ENCODE data around the gene HNRNPLL. TPM values are rescaled to one million over a fixed set of nuclear protein-coding genes. Genes with fewer than 3 reads are reported as not detected.

Gene HNRNPLL
- total and polyA plus RNA-seq, 2 experiments from 2014 or later = 42.5 to 53.4 TPM

DNA sequence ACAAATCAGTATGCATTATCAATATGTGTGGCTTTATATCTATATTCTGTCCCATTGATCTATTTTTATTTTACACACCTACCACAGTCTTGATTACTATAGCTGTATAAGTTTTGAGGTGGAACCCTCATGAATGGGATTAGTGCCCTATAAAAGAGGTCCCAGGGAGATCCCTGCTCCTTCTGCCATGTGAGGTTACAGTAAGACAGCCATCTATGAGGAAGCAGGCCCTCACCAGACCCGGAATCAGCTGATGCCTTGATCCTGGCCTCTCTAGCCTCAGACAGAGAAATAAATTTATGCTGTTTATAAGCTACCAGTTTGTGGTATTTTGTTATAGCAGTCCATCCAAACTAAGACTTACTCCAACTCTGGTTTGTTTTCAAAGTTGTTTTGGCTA, 54.9 kb downstream of the HNRNPLL start (continued):
- TF ChIP-seq ZNF462 (CRISPR knock-in tag; IDR thresholded peaks at IDR 0.05) (no peak), CREB1 (CRISPR knock-in tag; IDR thresholded peaks at IDR 0.05; ENCODE audit: low read depth) (no peak), EZH2phosphoT487 (IDR thresholded peaks at IDR 0.05; ENCODE audit: unreplicated experiment) (no peak), EZH2 (IDR thresholded peaks at IDR 0.05; ENCODE audit: low read depth, unreplicated experiment) (no peak), JUNB (IDR thresholded peaks at IDR 0.05; ENCODE audit: unreplicated experiment) (no peak), NANOG (IDR thresholded peaks at IDR 0.05; ENCODE audit: borderline replicate concordance) (no peak), POLR2AphosphoS5 (IDR thresholded peaks at IDR 0.05; ENCODE audit: low read depth) (no peak), STAT1 (IDR thresholded peaks at IDR 0.05; ENCODE audit: unreplicated experiment) (no peak), CTCF (conservative IDR thresholded peaks at IDR 0.05; ENCODE audit: low read depth in 2 of 2) (no peak), ZNF114 (CRISPR knock-in tag; IDR thresholded peaks at IDR 0.05) (no peak), ZNF331 (CRISPR knock-in tag; IDR thresholded peaks at IDR 0.05; ENCODE audit: low read depth) (no peak)
